Aorta (tissue), 5 donors: ENCODE data around the gene MYO18B. TPM values are rescaled to one million over a fixed set of nuclear protein-coding genes. Genes with fewer than 3 reads are reported as not detected.

ENCODE experiments used
- ATAC-seq: fragments of 200-7000 bp; cut with Tn5 transposase; one replicate; pipeline ENCODE4 v1.9.1; 2022; ENCODE audit warnings: moderate library complexity; ENCODE audit not compliant: low FRiP score
- DNase-seq, 2 donors: peaks; one replicate each; pipeline ENCODE4 v3.0.0-alpha.2; 2020
- H3K27ac ChIP-seq, 2 donors: one replicate each; pipeline ENCODE4 v1.5.1; 2013; ENCODE audit warnings: low read length in 2 of 2, mild to moderate bottlenecking in 2 of 2, moderate library complexity in 2 of 2, control low read depth in 1 of 2, inconsistent platforms in 1 of 2, low read depth in 1 of 2
- H3K27me3 ChIP-seq, 2 donors: one replicate each; pipeline ENCODE4 v1.6.1; 2013; ENCODE audit warnings: control low read depth in 1 of 2, low read length in 1 of 2, mild to moderate bottlenecking in 1 of 2, moderate library complexity in 1 of 2; ENCODE audit not compliant: insufficient read depth in 2 of 2, control insufficient read depth in 1 of 2
- H3K36me3 ChIP-seq, 2 donors: one replicate each; pipeline ENCODE4 v1.6.1; 2013; ENCODE audit warnings: control low read depth in 1 of 2, low read length in 1 of 2, mild to moderate bottlenecking in 1 of 2; ENCODE audit not compliant: insufficient read depth in 2 of 2, control insufficient read depth in 1 of 2
- H3K4me1 ChIP-seq, 2 donors: one replicate each; pipeline ENCODE4 v1.6.1; 2013; ENCODE audit warnings: low read length in 2 of 2, control low read depth in 1 of 2, mild to moderate bottlenecking in 1 of 2, moderate library complexity in 1 of 2; ENCODE audit not compliant: insufficient read depth in 2 of 2, control insufficient read depth in 1 of 2
- H3K4me3 ChIP-seq, 2 donors: one replicate each; pipeline ENCODE4 v1.5.1; 2013; ENCODE audit warnings: low read length in 2 of 2, control low read depth in 1 of 2, mild to moderate bottlenecking in 1 of 2
- H3K9me3 ChIP-seq: one replicate; pipeline ENCODE4 v1.6.1; 2013; ENCODE audit warnings: mild to moderate bottlenecking, low read length; ENCODE audit not compliant: control insufficient read depth
- whole genome bisulfite sequencing, 2 donors: extraction: QIAGEN DNeasy Blood & Tissue Kit; methylation state at CpG; one replicate each; pipeline ENCODE4 v1.1.7; 2013; 5-methylcytosine and 5-hydroxymethylcytosine counted together
- intact Hi-C, 2 donors: fragments of 100-400 bp; cut with DNase I; formaldehyde crosslinking; loops; one replicate each; pipeline versions ENCODE4 v1.14.2 to v1.15.0; 2022
- polyA plus RNA-seq, 2 donors: library from polyadenylated mRNA; stranded (reverse); fragments of 200-250 nt; gene quantifications; one replicate each; pipeline ENCODE4 v1.2.3, GENCODE V29; 2013
- total RNA-seq, 2 donors: library from RNA; stranded (reverse); fragmentation: NEBNext Ultra II Directional; extraction: Animal tissue kit (Norgen Biotek cat#: 25700); gene quantifications; one replicate each; pipeline ENCODE4 v1.2.1, GENCODE V29; 2021
- donor health status: healthy with polysubstance abuse.
- donor health status: Bipolar disorder and iron deficiency.
- donor health status: DM: no; HTN: no; CAD: no.
- donor health status: DM: no; HTN: no; CAD: no.
- donor health status: DM: yes; HTN: yes; CAD: no.

Gene MYO18B
- total and polyA plus RNA-seq, 4 donors: 10.1 to 31.6 (median 22.1) TPM

GRCh38 chr22:25744694-25745093 is 2.7 kb downstream of the MYO18B start:
- ATAC-seq (no peak), DNase-seq (no peak)
- no peaks in the 10 kb centered on the region for H3K9me3 ChIP-seq
- no peak overlapping the region for H3K27ac ChIP-seq
- 87% methylated on average over 4 of the region's 4 CpGs for WGBS, 2 donors
- no peaks in the 10 kb centered on the region for H3K36me3 ChIP-seq
- intact Hi-C loops: no loop called here
- H3K4me1 ChIP-seq: peaks cover 0 to 11% of the 10 kb centered on the region in 2 donors
- H3K27me3 ChIP-seq: no peaks in the 10 kb centered on the region
- H3K4me3 ChIP-seq: no peak overlapping the region

- no peaks in the 10 kb centered on the region for H3K9me3 ChIP-seq
- no peaks in the 10 kb centered on the region for H3K27me3 ChIP-seq
- H3K36me3 ChIP-seq: no peaks in the 10 kb centered on the region
- intact Hi-C loops: no loop called here
- ATAC-seq (no peak), DNase-seq (no peak)
- 49 to 66% methylated on average over 7 of the region's 7 CpGs for WGBS, 2 donors
- H3K4me1 ChIP-seq: peaks cover 0 to 11% of the 10 kb centered on the region in 2 donors
- peak overlapping the region; percentile 64 to 77 for H3K27ac ChIP-seq
- H3K4me3 ChIP-seq: no peak overlapping the region
Observed at GRCh38 chr22:25745341-25746011, 3.5 kb downstream of the MYO18B start.

- peaks cover 0 to 11% of the 10 kb centered on the region in 2 donors for H3K4me1 ChIP-seq
- intact Hi-C loops: no loop called here
- DNase-seq (no peak), ATAC-seq (no peak)
- H3K4me3 ChIP-seq: no peak overlapping the region
- no peaks in the 10 kb centered on the region for H3K27me3 ChIP-seq
- H3K27ac ChIP-seq: peak overlapping the region; percentile 64 to 82
- 0 to 14% methylated on average over 1 of the region's 1 CpG for WGBS, 2 donors
- H3K36me3 ChIP-seq: no peaks in the 10 kb centered on the region
- H3K9me3 ChIP-seq: no peaks in the 10 kb centered on the region
Observed at GRCh38 chr22:25746012-25746373, 4.0 kb downstream of the MYO18B start.

GRCh38 chr22:25747245-25747944 is 5.4 kb downstream of the MYO18B start:
- Histone ChIP-seq H3K9me3 (no peaks in the 10 kb centered on the region), H3K27ac (peak overlapping the region; percentile 68 to 100), H3K4me1 (peaks cover 0 to 9% of the 10 kb centered on the region in 2 donors), H3K27me3 (no peaks in the 10 kb centered on the region), H3K4me3 (no peak overlapping the region), H3K36me3 (no peaks in the 10 kb centered on the region)
- intact Hi-C loops: no loop called here
- 7 to 8% methylated on average over 8 of the region's 8 CpGs for WGBS, 2 donors
- DNase-seq (peak; percentile 91 to 94), ATAC-seq (peak; percentile 87)

GRCh38 chr22:25748140-25748539 is 6.2 kb downstream of the MYO18B start:
- ATAC-seq: no peak
- DNase-seq: no peak
- Histone ChIP-seq H3K9me3 (no peaks in the 10 kb centered on the region), H3K4me3 (no peak overlapping the region), H3K36me3 (no peaks in the 10 kb centered on the region), H3K27ac (peak overlapping the region; percentile 68 to 100), H3K4me1 (peaks cover 0 to 9% of the 10 kb centered on the region in 2 donors), H3K27me3 (no peaks in the 10 kb centered on the region)
- 86 to 89% methylated on average over 5 of the region's 5 CpGs for WGBS, 2 donors
- intact Hi-C loops: no loop called here

- Histone ChIP-seq H3K4me3 (no peak overlapping the region), H3K9me3 (no peaks in the 10 kb centered on the region), H3K27ac (peak overlapping the region in 1 of 2 donors; percentile 100), H3K27me3 (no peaks in the 10 kb centered on the region), H3K36me3 (no peaks in the 10 kb centered on the region), H3K4me1 (peaks cover 0 to 9% of the 10 kb centered on the region in 2 donors)
- intact Hi-C loops: no loop called here
- WGBS, 2 donors: 43 to 75% methylated on average over 2 of the region's 2 CpGs
- no peak for ATAC-seq
- DNase-seq: peak; percentile 0 to 15
Observed at GRCh38 chr22:25748704-25749103, 6.7 kb downstream of the MYO18B start.

GRCh38 chr22:25749420-25750169 is 7.6 kb downstream of the MYO18B start:
- Histone ChIP-seq H3K9me3 (no peaks in the 10 kb centered on the region), H3K4me1 (peaks cover 0 to 9% of the 10 kb centered on the region in 2 donors), H3K27me3 (no peaks in the 10 kb centered on the region), H3K4me3 (no peak overlapping the region), H3K36me3 (no peaks in the 10 kb centered on the region), H3K27ac (peak overlapping the region in 1 of 2 donors; percentile 33)
- WGBS, 2 donors: 75 to 76% methylated on average over 10 of the region's 10 CpGs
- DNase-seq (peak in 1 of 2 donors; percentile 26), ATAC-seq (no peak)
- intact Hi-C loops: no loop called here

GRCh38 chr22:25750569-25751173 is 8.7 kb downstream of the MYO18B start:
- Histone ChIP-seq H3K27ac (no peak overlapping the region), H3K4me1 (peaks cover 0 to 8% of the 10 kb centered on the region in 2 donors), H3K4me3 (no peak overlapping the region), H3K9me3 (no peaks in the 10 kb centered on the region), H3K36me3 (no peaks in the 10 kb centered on the region), H3K27me3 (no peaks in the 10 kb centered on the region)
- intact Hi-C loops: no loop called here
- WGBS, 2 donors: 42 to 45% methylated on average over 6 of the region's 6 CpGs
- DNase-seq: peak in 1 of 2 donors; percentile 53
- no peak for ATAC-seq
